Measurements from ENCODE around the gene AP1M2. TPM values are rescaled to one million over a fixed set of nuclear protein-coding genes. Genes with fewer than 3 reads are reported as not detected.
"Not testable (repeated sequence)": the region's sequence is repeated elsewhere in the genome, so short reads cannot be mapped to it uniquely, and the experiment has no call there.

AP1M2 gene
- polyA plus RNA-seq, 3 donors, result 41.8 to 51.5 (median 41.9) TPM

DNA sequence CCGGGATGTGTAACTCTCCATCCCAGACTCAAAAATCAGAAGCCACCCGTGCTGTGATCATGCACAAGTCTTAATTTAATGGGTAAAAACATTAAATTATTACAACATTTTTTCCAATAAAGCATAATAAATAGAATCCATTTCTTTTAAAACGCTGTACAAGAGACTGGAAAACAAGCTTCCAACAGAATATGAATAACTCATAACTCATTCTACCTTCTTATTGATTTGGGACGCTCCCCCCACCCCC lies 20.8 kb downstream of the AP1M2 start:
- no peak for DNase-seq (ENCODE audit: low read depth in 3 of 3, low spot score in 2 of 3)

DNA sequence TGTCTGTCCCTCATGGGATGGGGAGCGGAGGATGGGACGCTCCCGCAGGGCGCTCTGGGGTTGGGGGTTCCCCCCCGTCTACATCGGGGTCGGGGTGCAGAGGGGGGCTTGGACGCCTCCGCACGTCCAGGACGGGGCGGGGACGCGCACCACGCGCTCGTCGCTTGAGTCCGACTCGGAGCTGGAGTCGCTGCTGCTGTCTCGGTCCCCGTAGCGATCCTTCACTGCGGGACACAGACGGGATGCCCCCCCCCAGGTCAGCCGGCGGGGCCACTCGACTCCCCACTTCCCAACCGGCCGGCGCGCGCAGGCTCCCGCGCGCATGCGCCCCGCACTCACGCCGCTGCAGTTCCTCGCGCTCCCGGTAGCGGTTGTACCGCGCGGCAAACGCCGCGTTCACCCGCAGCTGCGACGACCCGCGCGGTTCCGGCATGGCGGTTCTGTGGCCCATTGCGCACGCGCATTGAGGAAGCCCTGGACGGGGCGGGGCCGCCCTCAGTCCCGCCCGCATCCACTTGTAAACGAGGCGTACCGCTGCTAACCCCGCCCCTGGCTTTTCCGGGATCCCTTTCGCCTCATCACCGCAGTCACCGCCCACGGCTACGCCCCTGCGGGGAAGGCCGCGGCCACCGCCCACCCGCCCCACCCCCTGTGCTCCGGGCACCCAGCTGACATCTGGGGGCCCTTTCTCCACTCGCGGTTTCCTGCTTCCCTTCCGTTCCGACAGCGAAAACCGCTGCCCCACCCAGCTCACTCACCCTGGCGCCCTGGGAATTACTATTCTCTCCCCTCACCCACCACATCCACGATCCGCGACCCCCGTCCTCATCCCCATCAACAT lies 21.3 kb downstream of the AP1M2 start, which contains the start of gene KRI1:
TSS of gene KRI1 (minus strand) at position 444 of the 841 bp plus-strand sequence. CDS start at position 433, 11 bp downstream.
- peak; percentile 86 to 94 (median 90) for DNase-seq (ENCODE audit: low read depth in 3 of 3, low spot score in 2 of 3)

DNA sequence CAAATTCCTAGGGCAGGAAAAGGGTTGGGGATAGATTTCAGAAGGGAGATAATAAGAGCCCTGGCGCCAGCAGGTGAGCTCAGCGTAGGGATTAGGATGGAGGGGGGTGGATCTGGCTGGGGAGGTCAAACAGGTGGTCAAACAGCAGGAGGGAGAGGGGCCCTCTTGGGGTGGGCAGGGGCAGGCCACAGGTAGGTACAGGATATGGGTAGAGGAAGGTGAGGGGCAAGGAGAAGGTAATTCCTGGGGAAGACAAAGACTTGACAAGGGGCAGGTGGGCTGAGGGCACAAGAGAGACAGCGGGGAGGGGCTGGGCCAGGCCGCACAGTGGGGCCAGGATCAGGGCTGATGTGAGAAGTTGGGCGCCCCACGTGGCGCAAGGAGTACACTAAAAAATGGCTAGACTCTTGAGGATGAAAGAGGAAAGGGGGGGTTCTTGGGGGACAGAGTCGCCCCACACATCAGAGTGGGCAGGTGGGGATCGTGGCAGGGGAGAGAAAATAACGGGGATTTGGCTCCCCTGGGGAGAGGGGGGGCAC lies 22.0 kb downstream of the AP1M2 start:
- DNase-seq (ENCODE audit: low read depth in 3 of 3, low spot score in 2 of 3), result no peak

DNA sequence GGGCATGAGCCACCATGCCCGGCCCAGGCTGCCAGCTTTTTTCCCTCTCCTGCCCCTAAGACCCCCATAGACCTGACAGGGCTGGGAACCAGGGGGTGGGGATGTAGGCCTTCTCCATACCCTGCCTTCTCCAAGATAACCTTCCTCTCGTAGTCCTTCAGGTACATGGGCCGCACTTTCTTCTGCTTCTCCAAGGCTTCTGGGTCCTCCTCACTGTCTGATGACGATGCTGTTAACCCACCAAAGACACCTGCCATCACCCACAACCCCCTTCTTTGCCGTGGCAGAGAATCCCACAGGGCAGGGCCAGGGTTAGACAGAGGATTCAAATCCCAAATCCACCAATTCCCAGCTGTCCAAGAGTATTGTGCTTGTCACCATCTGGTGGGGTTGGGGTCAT lies 24.5 kb downstream of the AP1M2 start:
- DNase-seq (ENCODE audit: low read depth in 3 of 3, low spot score in 2 of 3), result no peak

DNA sequence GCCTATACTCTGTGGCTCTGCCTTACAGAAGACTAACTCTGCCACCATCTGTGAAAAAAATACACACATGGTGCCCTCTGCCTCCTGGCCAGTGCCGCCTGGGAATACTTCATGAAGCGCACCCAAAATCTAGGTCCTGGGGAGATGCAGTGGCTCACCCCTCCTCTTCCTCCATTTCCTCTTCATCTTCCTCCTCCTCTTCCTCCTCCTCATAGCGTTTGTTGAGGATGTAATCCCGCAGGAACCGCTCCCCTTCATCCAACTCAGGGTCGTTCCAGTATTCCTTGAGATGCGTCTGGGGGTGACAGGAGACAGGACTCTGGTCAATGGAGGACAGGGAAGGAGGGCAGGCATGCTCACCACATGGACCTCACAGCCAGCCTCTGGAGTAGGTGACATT lies 27.0 kb downstream of the AP1M2 start:
- DNase-seq (ENCODE audit: low read depth in 3 of 3, low spot score in 2 of 3), result no peak

DNA sequence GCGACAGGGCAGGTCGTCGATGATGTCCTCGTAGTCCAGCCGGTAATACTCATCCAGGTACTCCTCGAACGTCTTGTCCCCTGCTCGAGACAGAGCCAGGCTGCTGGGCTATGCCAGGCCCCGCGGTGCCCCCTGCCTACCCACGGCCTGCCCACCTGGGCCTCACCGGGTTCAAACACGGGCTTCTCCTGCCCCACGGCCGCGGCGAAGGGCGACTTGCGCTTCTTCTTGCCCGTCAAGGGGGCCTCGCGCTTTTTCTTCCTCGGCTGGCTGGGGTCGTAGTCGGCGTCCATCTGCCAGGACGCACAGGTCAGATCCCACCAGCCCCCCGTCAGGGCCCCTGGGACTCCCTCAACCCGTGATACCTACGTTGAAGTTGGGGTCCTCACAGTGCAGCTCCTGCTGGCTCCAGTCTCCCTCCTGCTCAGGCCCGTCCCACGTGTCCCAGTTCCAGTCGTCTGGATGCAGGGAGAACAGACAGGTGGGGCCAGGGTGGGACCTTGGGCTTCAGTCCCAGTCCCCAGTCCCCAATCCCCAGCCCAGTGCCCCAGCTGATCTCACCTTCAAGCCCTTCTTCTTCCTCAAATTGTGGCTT lies 29.4 kb downstream of the AP1M2 start:
- DNase-seq (ENCODE audit: low read depth in 3 of 3, low spot score in 2 of 3), result no peak

DNA sequence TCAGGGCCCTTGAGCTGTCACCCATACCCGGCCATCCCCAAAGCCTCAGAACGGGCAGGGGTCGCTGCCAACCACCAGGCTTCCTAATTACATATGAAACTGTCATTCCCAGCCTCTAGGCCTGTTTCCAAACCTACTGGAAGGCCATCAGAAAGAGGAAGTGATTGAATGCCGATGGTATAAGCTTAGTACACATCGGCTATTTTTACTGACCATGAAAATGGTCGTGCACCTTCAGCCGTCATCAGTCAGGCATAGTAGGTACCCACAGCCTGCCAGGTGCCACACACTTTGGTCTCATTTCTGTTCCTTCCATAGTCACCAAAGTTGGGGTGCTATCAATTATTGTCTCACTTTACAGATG lies 31.5 kb downstream of the AP1M2 start:
- DNase-seq (ENCODE audit: low read depth in 3 of 3, low spot score in 2 of 3), result no peak

DNA sequence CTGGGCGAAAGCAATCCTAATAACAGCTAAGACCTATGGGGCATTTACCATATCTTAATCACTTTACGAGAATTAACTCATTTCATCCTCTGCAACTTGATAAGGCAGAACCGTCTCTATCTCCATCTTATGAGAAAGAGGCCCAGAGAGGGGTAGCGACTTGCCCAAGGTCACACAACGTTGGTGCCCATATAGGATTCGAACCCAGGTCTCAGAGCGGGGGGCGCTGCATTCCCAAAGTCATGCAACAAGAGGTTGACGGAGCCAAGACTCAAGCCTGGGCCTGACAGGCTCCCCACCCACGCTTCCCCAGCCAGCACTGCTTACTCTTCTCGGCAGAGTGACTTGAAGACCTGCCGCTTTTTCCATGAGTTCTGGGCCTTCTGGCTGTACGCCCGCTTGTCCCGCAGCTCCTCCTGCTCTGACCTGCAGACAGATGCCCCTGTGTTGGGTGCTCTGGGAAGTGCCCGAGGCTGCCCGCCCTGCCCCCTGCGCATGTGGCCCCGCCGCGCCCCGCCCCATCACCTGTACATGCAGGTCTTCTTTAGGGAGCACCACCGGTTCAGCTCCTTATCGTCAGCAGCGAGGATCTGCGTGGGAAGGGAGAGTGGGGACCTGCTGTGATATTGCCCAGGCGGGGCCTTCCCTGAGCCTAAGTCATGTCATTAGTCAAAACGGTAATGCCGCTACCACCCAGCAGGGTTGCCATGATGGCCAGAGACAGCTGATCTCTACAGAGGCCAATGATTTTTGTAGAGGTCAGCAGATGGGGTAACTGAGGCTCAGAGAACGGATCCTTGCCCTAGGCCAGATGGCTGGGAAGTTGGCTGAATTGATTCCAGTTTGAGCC lies 32.1 kb downstream of the AP1M2 start:
- no peak for DNase-seq (ENCODE audit: low read depth in 3 of 3, low spot score in 2 of 3)

DNA sequence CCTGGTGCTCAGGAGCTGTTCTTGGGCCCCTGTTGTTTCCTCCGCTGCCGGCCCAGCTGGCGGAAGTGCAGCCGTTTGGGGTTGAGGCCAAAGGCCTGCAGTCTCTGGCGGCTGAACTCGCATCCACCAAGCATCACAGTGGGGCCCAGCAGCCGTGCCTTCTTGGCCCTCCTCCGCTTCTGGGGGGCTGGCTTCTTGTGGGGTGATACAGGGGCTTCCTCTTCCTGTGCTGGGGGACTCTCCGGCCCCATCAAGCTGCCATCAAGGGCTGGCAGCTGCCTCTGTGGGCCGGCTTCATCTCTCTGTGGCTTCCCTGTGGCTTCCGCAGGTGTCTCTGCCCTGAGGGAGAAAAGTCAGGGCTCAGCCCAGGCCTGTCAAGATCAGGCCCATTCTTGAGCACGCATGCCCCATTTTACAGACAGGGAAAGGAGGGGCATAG lies 33.1 kb downstream of the AP1M2 start:
- no peak for DNase-seq (ENCODE audit: low read depth in 3 of 3, low spot score in 2 of 3)

DNA sequence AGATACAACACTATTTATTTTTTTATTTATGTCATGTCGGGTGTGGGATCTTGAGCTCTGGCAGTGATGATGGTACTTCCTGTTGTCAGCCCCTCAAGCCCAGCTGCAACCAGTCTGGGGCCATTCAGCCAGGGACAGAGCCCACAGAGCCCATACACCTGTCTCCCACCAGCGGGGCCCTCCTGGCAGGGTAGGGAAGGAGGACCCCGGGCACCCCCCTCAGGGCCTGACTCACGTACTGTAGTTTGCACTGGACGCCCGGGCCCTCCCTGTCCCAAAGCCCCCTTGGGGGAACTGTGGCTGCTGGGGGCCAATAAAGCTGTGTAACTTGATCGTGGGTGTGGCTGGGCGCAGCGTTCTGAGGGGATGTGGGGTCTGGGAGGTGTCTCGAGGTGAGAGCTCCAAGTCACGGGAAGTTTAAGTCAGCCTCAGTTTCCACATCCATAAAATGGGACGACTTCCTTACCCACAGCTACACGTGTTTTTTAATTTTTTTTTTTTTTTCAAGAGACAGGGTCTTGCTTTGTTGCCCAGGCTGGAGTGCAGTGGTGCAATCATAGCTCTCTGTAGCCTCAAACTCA lies 33.9 kb downstream of the AP1M2 start:
- DNase-seq (ENCODE audit: low read depth in 3 of 3, low spot score in 2 of 3), result no peak

DNA sequence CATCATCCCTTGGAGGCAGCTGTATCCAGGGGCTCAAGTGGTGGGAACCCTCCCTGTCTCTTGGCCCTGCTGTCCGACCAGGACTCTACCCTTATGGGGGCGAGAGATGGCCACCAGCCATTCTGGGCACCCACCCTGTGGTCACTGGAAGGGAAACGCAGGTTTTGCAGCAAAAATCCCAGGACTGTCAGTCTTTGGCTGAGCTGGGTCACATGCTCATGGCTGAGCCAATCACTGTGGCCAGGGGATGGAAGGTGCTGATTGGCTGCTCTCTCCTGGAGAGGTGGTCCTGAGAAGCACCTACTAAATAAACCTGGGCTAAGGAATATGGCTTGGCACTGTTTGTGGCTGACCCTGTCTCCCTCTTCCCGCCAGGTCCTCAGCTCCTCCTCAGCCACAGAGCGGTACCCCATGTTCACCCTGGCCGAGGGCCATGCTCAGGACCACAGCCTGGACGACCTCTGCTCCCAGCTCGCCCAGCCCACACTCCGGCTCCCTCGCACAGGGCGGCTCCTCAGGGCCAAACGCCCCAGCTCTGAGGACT lies 34.5 kb downstream of the AP1M2 start:
- no peak for DNase-seq (ENCODE audit: low read depth in 3 of 3, low spot score in 2 of 3)

DNA sequence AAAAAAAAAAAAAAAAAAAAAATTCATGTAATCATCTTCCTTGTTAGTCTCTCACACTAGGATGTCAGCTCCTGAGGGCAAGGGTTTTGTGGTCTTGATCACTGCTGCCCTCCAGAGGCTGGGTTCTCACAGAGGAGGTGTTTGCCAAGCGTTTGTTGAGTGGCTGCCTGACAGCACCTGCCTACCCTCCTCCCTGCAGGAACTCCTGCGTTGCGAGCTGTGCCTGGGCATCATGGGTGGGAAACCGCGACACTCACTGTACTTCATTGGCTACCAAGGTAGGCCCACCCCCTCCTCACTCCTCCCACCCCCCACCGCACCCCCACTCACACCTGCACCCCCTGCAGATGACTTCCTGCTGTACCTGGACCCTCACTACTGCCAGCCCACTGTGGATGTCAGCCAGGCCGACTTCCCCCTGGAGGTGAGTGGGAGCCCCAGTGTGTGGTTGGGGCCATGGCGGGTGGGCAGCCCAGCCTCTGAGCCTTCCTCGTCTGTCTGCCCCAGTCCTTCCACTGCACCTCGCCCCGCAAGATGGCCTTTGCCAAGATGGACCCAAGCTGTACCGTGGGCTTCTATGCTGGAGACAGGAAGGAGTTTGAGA lies 35.3 kb downstream of the AP1M2 start:
- DNase-seq (ENCODE audit: low read depth in 3 of 3, low spot score in 2 of 3), result no peak

DNA sequence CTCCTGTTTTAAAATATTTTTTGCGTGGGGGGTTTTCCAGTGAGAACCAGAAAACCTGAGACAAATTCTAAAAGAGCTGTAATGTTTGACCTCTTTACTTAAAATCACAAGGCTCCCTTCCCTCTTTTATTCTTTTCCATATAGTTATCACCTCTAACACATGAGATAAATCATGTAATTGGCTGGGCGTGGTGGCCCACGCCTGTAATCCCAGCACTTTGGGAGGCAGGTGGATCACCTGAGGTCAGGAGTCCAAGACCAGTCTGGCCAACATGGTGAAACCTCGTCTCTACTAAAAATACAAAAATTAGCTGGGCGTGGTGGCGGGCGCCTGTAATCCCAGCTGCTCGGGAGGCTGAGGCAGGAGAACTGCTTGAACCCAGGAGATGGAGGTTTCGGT lies 36.1 kb downstream of the AP1M2 start:
- DNase-seq (ENCODE audit: low read depth in 3 of 3, low spot score in 2 of 3), result not testable (repeated sequence)

DNA sequence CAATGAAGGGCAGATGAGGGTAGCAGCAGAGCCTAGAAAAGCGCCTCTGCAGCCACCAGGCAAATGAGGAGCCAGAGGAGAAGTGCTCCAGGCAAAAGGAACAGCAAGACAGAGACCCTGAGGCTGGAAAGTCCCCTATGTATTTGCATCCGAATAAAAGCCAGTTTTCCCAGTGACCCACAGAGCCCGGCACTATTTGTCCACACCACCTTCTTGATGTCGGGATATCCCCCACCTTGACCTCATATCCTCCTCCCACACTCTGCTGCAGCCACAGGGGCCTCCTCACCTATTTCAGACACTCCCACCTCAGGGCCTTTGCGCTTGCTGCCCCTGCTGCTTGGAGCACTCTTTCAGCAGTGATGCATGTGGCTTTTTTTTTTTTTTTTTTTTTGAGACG lies 36.8 kb downstream of the AP1M2 start:
- DNase-seq (ENCODE audit: low read depth in 3 of 3, low spot score in 2 of 3), result no peak

DNA sequence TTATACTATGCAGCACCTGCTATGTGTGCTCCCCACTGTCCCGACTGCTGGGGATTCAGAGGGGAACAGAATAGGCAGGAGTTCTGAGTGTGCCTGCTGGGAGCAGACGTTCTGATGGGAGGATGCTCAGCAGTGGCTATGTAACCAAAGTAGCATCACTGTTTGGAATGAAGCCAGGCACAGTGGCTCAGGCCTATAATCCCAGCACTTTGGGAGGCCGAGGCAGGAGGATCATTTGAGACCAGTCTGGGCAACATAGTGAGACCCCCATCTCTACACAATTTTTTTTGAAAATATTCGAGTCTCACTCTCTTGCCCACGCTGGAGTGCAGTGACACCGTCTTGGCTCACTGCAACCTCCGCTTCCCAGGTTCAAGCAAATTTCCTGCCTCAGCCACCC lies 37.4 kb downstream of the AP1M2 start:
- no peak for DNase-seq (ENCODE audit: low read depth in 3 of 3, low spot score in 2 of 3)

DNA sequence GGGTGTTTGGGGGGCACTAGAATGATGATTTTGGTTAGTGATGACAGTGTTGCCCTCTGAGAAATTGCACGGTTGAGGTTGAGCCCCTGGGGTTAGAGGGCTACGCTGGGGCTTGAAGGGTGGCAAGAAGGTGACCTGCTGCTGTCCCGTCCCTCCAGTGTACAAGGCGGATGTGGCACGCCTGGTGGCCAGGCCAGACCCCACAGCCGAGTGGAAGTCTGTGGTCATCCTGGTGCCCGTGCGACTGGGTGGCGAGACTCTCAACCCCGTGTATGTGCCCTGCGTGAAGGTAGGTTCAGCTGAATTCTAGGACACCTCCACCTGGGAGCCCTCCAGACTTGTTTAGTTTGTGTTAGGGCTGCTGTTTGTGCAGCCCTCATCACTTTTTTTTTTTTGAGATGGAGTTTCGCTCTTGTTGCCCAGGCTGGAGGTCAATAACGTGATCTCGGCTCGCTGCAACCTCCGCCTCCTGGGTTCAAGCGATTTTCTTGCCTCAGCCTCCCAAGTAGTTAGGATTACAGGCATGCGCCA lies 38.3 kb downstream of the AP1M2 start:
- DNase-seq (ENCODE audit: low read depth in 3 of 3, low spot score in 2 of 3), result no peak

DNA sequence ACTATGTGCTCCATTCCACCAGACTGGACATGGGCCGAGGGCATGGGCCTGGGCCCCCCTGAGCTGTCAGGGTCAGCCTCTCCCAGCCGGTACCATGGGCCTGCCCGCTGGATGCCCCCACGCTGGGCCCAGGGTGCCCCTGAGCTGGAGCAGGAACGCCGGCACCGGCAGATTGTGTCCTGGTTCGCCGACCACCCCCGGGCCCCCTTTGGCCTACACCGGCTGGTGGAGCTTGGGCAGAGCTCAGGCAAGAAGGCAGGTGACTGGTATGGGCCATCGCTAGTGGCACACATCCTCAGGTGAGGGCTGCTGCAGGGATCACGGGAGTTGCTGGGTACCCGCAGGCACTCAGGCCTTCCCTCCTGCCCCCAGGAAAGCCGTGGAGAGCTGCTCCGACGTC lies 40.3 kb downstream of the AP1M2 start:
- no peak for DNase-seq (ENCODE audit: low read depth in 3 of 3, low spot score in 2 of 3)

DNA sequence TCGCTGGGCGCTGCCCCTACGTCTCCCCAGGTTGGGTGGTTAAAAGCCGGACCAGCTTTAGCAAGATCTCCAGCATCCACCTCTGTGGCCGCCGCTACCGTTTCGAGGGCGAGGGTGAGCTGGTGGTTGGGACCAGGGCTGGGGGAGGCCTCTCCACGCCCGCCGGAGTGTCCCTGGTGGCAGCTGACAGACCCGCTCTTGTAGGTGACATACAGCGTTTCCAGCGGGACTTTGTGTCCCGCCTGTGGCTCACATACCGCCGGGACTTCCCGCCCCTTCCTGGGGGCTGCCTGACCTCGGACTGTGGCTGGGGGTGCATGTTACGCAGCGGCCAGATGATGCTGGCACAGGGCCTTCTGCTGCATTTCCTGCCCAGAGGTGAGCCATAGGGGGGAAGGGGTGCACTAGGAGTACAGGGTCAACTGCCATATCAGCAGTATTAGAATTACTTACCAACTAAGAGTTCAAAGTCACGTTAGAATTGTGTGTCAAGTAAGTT lies 42.3 kb downstream of the AP1M2 start:
- no peak for DNase-seq (ENCODE audit: low read depth in 3 of 3, low spot score in 2 of 3)

DNA sequence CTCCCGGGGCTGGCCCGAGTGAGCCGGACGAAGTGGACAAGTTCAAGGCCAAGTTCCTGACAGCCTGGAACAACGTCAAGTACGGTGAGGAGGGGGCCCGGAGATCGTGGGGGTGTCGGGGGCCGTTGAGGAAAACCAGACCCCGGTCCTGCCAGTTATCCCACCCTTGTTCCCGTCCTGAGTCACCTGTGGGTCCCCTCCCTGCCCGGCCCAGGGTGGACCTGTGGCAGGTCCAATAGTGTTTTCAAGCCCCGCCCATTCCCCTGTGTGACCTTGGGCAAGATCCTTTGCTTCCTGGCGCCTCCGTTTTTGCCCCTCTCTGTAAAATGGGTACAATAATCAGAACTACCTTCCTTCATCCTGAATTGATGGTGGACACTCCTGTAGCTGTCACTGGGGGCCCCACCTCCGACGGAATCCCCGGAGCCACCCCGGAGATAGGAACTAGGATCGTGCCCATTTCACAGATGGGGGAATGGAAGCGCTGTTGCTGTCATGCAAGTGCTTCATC lies 42.8 kb downstream of the AP1M2 start:
- no peak for DNase-seq (ENCODE audit: low read depth in 3 of 3, low spot score in 2 of 3)
